IPS-11a (cell line): ENCODE data around the gene MYO1H.

Experiments
- H3K4me3 ChIP-seq: one replicate; pipeline ENCODE4 v1.5.1; 2013; ENCODE audit warnings: low read depth, low read length, control low read depth

MYO1H gene

DNA sequence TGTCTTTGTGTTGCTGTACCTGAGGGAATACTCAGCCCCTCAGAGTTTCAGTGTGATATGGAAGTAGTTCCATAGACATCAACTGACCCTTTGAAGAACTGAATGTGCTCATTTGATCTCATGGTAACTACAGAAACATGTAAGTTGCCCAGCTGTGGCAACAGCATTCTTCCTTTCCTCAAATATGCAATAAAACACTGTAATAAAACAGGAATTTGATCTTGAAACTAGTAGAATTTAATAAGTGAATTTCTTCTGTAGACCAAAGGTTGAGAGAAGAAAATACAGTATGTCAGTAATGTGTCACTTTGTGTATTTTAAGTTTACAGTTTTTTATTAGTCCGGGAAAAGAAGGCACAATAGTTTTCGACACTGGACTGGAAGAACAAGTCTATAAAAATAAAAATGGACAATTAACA, 97.5 kb downstream of the MYO1H start:
- H3K4me3 ChIP-seq, result no peak overlapping the region

DNA sequence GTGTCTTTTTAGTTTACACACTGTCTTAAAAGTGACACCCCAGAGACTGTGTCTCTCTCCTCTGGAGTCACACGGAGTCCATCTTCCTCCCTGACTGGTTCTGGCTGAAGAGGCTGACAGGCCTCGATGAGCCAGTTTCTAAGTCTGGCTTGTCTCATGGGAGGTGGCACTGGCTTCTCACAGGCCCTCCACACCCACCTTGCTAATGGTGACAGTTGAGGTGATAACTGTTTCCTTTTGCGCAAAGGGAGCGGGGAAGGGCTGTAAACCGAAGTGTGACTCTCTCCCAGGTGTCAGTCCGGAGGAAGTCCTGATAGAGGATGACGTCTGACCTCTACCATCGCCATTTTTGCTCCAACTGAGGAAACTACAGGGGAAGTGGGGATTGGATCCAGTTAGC, 99.2 kb downstream of the MYO1H start:
- no peak overlapping the region for H3K4me3 ChIP-seq

DNA sequence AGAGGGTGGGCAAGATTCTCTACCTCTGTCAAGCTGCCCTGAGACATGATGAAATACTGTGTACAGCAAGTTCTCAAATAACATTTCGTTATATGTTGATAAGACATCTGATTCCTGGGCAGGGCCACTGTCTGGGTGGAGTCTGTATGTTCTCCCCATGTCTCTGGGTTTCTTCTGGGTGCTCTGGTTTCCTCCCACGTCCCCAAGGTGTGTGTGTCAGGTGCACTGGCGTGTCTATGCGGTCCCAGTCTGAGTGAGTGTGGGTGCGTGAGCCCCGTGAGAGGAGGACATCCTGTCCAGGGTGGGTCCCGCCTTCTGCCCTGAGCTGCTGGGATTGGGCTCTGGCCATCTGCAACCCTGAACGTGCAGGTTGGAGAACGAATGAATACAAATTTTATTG, 99.8 kb downstream of the MYO1H start:
- no peak overlapping the region for H3K4me3 ChIP-seq

DNA sequence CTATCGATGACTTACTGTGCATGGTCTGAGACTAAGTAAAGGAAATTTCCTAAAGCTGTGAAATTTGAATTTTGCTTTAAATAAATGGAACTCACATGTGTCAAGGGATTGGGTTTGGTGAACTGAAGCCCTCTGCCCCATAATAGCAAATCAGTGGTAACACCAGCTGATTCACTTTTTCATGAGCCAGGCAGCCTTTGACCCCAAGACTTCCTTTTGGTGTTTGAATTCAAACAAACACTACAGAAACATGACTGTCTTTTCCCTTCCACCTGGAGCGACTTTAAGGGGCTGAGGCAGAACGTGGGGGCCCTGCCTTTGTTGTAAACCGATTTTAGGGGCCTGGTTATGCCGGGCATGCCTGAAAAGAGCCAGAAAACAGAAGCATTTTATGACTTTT, 100.6 kb downstream of the MYO1H start:
- no peak overlapping the region for H3K4me3 ChIP-seq

DNA sequence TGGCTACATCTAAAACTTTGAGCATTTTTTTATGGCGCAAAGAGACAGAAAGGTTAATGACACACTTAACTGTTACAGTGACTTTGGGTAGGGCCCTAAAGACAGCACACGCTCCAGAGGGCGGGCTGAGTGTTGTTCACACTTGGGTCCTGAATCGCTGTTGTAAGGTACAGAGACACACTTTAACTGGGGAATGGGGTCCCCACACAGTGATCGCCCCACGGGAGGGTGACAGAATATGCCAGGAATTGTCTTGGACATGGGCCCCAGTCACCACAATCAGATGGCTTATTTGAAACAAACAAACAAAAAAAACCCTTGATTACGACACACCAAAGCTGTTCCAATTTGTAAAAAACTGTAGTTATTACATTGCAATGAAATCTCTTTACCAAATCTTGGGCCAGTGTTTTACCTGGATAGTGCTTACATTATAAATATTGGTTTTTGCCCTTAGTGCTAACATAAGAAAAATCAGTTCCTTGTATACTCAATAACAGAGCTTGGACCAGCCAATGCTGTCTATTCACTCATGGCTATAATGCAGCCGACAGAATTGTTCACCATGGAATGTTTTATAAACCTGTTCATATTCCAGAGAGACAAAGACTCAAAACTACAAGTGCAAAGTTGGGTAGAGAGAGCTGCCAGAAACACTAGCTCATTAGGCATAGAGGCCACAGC, 101.1 kb downstream of the MYO1H start:
- H3K4me3 ChIP-seq, result no peak overlapping the region

DNA sequence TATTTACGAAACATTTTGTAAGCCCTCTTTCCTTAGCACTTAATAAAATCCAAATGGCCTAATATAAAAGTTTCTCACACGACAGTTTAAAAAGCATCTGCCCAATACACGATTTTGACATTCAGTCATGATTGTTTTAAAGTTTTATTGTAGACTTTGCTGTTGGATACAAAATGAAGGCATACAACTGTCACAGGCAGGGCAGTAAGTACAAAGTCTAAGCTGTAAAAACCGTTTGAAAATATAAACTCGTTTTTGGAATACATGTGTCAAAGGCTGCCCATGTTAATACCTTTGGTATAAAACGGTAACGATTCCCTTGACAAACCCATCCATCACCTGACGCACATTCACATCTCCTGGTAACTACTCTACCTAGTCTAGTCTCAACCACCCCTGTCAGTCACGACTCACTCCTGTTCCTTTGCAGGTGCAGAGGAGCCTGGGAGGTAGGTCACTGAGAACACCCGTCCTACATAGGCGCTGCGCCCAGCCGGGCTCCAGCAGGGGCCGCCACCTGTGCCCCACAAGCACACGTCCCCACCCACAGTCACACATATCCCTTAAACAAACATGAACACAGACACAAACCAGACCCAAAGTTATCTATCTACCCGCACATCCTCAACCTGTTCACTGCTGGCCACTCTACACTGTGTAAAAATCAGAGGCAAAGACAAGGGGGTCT, 102.3 kb downstream of the MYO1H start:
- H3K4me3 ChIP-seq, result no peak overlapping the region

DNA sequence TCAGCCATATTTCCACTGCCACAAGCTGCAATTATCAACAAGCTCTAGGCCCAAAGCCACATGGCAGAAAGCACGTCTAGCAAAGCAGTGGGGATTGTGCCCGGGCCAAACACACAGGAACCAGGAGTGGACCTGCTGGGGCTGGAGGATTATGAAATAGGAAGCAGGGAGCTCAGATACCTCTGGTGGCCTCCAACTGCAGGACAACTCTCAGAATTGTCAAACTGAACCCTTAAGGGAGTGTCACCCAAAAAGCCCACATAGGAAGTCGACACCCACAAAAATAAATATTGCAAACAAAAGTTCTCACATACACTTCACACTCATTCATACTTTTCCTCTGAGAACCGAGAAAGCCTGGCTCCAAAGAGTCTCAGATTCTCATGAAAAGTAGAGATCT, 103.3 kb downstream of the MYO1H start:
- H3K4me3 ChIP-seq, result no peak overlapping the region

DNA sequence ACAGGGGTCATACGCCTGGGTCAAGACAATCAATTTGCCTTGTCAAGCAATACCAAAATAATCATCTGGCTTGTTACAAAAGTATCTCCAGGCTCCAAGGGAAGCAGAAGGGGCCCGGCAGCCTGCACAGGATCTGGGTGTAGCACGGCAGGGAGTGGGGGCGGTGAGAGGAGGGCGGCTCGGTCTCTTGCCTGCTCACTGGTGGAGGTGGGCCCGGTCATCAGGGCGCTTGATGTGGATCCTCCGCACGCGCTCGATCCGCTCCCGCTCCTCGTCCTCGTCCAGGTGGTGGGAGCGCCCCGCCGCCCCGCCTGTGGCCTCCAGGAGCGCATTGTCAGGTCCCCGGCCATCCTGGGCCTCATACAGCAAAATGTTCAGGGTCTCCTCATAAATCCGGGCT, 103.7 kb downstream of the MYO1H start:
- H3K4me3 ChIP-seq, result no peak overlapping the region

DNA sequence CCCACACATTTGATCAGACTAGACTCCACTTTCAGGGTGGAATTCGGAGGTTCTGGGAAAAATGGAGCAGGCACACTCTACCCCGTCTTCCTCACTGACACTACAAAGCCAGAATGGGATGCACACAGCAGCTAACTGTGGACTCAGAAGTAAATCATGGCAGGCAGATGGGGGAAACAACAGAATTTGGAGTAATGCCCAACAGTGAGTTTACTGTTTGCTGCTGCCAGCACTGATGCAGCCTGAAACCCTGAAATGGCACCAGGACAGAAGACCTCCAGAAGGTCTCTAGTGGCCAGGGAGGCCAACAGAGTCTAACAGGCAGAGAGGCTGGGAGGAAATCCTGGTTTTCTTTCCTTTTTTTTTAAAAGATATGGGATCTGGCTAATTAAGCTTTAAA, 104.8 kb downstream of the MYO1H start:
- no peak overlapping the region for H3K4me3 ChIP-seq

DNA sequence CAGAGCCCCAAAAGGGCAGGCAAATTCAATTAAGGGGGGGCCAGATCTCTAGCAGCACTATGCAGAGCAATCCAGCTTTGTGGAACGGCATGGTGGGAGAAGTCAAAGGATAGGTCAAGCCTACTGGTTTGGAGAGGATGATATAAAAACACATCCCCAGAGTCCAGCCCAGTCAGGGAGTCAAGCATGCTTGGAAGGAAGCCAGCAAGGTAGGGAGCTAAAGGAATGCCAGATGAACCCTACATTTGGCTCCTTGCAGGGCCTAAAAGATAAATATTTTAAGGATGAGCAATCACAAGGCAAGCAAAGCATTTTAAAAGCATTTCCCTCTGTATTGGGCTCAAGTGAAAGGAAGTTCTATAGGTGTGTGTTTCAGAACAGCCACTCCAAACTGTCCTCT, 108.0 kb downstream of the MYO1H start:
- no peak overlapping the region for H3K4me3 ChIP-seq

DNA sequence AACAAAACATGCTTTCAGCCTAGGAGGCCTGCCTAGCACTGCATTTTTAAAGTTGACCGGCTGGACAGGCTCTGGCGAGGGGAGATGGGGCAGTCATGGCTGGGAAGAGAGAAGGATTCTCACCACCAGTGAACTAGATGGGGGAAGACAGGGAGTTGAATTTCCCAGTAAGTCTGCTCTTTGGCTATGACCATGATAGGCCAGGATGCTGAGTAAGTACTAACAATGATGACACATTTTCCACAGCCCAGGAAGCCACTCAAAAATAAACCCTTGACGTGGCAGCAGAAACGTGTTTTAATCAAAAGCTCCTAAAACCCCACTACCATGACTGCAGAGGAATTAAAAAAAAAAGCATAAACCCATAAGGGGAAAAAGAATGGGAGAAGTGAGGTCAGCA, 110.4 kb downstream of the MYO1H start:
- no peak overlapping the region for H3K4me3 ChIP-seq

DNA sequence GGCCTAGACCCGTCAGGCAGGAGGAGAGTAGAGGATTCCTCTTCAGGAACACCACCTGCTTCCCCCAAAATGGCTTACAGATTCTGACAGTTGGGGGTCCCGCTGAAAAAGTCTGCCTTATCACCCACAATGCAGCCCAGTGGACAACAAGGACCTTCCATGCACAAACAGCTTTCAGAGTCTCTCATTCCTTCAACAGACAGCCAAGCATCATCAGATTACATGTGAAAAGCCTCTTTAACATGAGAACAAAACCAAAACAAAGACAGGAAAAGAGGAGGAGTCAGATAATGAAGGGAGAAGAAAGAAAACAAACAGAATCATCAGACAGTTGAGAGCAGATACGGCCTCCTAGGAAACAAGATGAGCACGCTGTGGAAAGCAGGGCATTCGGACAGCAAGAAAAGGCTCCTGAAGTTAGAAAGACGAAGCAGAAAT, 111.1 kb downstream of the MYO1H start:
- no peak overlapping the region for H3K4me3 ChIP-seq

DNA sequence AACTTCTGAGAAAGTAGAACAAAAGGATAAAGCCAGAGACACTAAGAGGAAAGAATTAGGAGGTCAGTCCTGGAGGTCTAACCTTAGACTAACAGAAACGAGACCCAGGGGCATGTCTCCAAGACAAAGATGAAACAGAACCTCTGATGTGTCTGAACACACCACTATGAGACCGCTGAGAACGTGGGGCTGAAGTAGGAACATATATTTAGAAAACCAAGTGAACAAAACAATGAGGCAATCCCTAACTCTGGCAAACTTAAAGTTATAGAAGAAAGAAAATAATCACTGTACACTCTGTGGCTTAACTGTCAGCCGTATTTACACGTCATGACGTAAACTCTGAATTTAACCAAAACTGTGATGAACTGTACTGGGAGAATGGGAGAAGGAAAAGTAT, 111.5 kb downstream of the MYO1H start:
- no peak overlapping the region for H3K4me3 ChIP-seq

DNA sequence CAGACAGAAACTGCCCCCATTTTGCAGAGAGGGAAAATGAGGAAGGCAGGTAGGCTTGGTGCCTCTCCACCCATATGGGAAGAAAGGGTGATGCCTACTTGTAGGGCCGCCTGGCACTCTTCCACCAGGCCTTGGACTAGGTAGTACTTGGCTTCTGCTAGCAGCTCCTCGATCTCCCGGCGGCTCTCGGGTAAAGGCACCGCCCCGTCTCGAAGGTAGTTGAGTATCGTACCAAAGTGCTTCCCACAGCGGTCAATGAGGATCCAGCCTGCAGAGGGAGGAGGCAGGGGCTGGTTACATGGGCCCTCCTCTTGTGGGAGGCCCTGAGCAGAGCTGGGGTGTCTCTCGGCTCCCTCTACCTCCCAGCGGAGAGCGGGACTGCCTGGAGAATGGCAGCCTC, 112.8 kb downstream of the MYO1H start:
- H3K4me3 ChIP-seq, result no peak overlapping the region

DNA sequence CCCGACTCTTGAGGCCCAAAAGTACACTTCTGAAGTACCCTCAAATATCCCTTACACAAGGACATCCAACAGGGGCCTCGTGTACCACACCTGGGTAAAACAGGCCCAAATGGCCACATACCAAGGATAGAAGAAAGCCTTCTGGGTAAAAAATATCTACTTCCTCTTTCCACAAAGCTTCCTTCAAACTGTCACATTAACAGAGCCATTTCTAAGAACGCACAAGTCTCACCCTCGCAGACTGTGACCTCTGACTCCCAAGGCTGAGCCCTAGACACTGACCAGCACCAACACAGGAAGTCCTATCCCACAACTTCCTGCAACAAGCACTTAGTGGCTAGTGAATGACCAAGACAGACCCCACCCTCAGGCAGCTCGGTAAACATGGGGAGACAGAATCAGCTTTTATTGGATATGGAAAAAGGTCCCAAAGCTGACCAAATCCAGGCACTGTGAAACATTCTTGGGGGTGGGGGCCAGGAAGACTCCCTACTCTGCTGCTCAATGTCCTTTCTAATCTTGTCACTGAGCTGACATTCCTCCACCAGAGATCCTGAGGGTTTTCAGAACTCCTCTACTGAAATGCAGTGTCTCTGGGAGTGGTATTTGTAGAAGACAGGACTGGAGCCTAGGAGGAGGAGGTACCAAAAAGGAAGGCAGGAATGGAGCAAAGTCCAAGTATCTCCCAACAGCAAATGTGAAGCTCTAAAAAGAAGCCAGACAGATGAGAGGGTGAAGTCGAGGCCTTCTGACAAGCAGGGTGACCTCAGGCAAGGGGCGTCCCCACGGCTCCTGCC, 113.5 kb downstream of the MYO1H start:
- no peak overlapping the region for H3K4me3 ChIP-seq

DNA sequence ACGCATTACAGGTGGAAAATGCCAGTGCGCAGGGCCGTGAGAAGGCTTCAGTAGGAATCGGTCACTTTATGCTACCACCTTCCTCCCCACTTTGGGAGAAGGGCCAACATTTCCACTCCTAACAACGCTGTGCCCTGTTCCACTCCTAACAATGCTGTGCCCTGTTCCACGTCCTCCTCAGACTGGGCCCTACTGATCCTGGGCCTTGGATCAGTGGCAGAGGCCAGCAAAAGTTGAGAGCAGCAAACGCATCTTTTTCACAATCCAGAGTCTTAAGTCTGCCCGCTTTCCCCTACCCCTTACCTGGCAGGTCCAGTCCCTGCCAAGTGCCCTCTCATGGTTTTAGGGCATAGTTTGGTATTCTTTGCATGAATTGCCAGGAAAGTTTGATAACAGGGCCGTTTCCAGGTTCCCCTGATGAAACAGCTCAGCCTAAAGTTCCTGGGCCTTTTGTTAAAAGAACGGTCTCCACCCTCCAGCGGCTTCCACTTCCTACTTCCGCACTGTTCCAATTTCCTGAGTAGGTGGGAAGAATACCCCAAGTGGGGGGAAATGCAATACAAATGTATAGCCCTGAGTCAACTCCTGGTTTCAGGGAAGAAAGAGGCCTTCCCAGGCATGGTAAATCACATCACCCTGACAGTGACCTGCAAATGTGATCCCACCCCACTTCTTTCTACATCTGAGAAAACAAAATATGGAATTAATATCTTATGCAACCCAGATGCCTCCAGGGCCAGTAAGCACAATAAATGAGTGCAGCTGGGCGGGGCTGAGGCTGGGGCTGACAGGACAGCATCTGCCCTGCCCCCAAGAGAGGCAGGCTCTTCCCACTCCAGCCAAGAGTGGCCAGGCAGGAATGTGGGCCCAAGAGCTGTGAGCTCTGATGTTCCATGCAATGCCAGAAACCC, 114.4 kb downstream of the MYO1H start:
- H3K4me3 ChIP-seq, result no peak overlapping the region

DNA sequence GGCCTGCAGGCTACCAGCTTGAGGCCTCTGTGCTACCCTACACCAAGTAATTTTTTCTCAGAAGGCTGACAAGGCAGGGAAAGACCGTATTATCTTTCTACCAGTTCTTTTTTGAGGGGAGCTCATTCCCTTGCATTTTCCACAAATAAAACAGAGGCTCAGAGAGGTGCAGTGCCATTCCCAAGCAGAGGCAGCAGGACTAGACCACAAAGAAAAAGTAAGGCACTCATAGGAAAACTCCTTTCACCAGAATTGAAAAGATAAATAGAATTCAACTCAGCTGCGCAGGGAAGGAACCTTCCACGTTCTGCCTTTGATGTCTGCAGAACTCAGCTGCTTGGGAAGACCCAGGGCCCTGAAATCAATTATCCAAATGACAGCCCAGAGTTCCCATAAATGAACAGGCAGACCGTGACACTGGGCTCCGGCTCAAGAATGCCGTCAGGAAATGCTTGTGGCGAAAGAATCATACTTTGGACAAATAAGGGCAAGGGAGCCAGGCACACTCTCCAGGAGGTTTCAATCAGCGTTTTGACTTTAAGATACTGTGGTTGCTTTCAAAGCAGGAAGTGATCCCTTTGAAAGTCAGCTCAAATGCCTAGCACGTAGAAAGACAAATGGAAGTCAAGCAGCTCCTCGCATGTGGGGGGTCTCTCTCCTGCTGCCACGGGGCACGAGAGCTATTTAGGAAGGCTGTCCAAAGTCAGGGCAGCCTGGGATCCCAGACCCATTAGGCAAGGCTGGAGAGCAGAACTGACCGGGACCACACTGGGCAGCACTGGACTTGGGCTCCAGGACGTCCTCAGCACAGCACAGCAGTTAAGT, 115.4 kb downstream of the MYO1H start:
- no peak overlapping the region for H3K4me3 ChIP-seq

DNA sequence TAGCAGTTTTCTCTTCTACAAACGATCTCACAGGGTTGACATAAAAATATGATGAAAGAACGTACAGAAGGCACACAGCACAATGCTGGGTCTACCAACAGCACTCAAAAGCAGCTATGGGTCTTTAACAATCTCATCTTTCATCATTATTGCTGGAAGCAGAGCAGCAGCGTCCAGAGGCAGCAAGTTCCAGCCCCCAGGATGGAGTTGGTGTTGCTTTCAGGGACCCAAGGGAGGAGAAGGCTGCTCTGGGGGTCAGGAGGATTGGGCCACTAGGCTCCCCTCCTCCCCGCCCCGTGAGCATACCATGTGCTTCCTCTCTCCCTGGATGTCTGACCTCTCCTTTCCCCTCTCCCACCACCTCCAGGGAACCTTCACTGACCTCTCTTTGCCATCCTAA, 116.1 kb downstream of the MYO1H start:
- no peak overlapping the region for H3K4me3 ChIP-seq

DNA sequence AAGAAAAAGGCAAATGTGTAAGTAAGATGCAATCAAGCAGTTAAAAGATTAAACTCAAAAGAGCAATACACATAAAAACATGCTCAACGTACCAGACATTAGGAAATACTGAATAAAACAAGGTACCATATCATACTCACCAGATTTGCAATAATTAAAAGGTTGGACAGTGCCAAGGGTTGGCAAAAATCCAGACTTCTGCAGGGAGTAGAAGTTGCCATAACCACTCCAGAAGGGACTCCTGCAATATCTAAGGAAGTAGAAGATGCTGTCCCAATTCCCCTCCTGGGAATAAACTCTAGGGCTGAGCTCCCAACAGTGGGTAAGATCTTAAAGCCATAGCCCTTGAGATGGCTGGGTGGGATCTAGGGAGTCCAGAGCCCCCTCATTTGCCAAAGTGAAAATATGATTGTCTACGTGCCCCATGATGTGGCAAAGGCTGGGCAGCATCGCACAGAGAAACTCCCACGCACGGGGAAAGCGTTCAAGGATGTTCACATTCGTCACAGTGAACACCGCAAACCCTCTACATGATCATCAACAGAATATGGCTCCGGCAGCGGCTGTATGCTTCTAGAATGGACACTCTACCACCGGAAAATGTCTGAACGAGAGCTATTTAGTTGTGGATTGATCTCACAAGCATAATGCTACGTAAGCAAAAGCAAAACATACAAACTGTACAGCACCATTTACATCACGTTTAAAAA, 117.1 kb downstream of the MYO1H start:
- no peak overlapping the region for H3K4me3 ChIP-seq

DNA sequence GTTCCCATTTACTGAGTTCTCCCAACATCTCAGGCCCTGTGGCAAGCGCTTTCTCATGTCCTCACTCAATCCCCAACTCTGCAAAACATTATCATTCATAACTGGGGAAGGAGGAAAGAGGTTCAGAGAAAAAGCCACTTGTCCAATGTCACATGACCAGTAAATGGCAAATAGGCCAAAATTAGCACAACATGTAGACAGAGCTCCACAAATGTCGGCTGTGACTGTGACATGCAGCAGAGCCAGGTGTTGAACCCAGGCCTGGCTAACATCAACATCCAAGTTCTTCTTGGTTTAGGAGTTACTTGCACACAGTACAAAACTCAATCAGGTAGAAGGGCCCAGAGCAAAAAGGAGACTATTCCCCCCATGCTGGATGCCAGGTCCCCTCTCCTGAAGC, 118.6 kb downstream of the MYO1H start:
- no peak overlapping the region for H3K4me3 ChIP-seq
